GM18519 (cell line): Measurements from ENCODE around the gene INKA1.
"Not testable (repeated sequence)": the region's sequence is repeated elsewhere in the genome, so short reads cannot be mapped to it uniquely, and the experiment has no call there.

Experiments
- ATAC-seq: cut with Tn5 transposase; IDR thresholded peaks from one replicate; pipeline ENCODE4 v1.9.1; 2021; ENCODE audit warnings: mild to moderate bottlenecking, moderate library complexity; ENCODE audit not compliant: unreplicated experiment, low FRiP score

The INKA1 gene

GRCh38 chr3:49802719-49803464 lies at the start of gene INKA1:
Gene INKA1, plus strand, starts transcription at chr3:49803261. Its CDS starts 132 bp downstream, at chr3:49803393.
- ATAC-seq = peak; percentile 35

GRCh38 chr3:49754536-49754935 lies 48.5 kb upstream of the INKA1 start:
- ATAC-seq = no peak

GRCh38 chr3:49756036-49756435 lies 47.0 kb upstream of the INKA1 start:
- no peak for ATAC-seq

GRCh38 chr3:49757197-49757596 lies 45.9 kb upstream of the INKA1 start:
- no peak for ATAC-seq

- no peak for ATAC-seq
Measured at GRCh38 chr3:49759226-49759625, 43.8 kb upstream of the INKA1 start.

GRCh38 chr3:49761661-49762060 lies 41.4 kb upstream of the INKA1 start:
- no peak for ATAC-seq

GRCh38 chr3:49763981-49764380 lies 39.1 kb upstream of the INKA1 start:
- no peak for ATAC-seq

- no peak for ATAC-seq
Measured at GRCh38 chr3:49769286-49769915, 33.7 kb upstream of the INKA1 start.

- ATAC-seq = no peak
Measured at GRCh38 chr3:49769926-49770325, 33.1 kb upstream of the INKA1 start.

- ATAC-seq = no peak
Measured at GRCh38 chr3:49771340-49771938, 31.6 kb upstream of the INKA1 start.

- no peak for ATAC-seq
Measured at GRCh38 chr3:49772703-49773102, 30.4 kb upstream of the INKA1 start.

- ATAC-seq = no peak
Measured at GRCh38 chr3:49775538-49775937, 27.5 kb upstream of the INKA1 start.

GRCh38 chr3:49776101-49776500 lies 27.0 kb upstream of the INKA1 start:
- not testable (repeated sequence) for ATAC-seq

GRCh38 chr3:49779358-49780079 lies 23.5 kb upstream of the INKA1 start:
- no peak for ATAC-seq

- ATAC-seq = no peak
Measured at GRCh38 chr3:49780080-49780974, 22.7 kb upstream of the INKA1 start.

- ATAC-seq = not testable (repeated sequence)
Measured at GRCh38 chr3:49780975-49781365, 22.1 kb upstream of the INKA1 start.

- ATAC-seq = no peak
Measured at GRCh38 chr3:49781415-49782199, 21.5 kb upstream of the INKA1 start.

- ATAC-seq = not testable (repeated sequence)
Measured at GRCh38 chr3:49782277-49782676, 20.8 kb upstream of the INKA1 start.
